CD14-positive monocyte (primary cell): ENCODE data around the gene DCAF8L2. TPM values are rescaled to one million over a fixed set of nuclear protein-coding genes. Genes with fewer than 3 reads are reported as not detected.

Experiments
- DNase-seq, 3 donors: peaks; one replicate each; pipeline ENCODE4 v3.0.0-alpha.2; 2011 to 2022
- H2AFZ ChIP-seq: 2 replicates; pipeline ENCODE4 v1.6.0; 2012; ENCODE audit warnings: mild to moderate bottlenecking, low read depth, low read length, inconsistent platforms; ENCODE audit not compliant: insufficient read depth, poor library complexity, severe bottlenecking
- H3K27ac ChIP-seq, 2 donors: 1 replicate in 1 of 2; 2 replicates in 1 of 2; pipeline ENCODE4 v1.5.1; 2012 to 2013; ENCODE audit warnings: low read length in 2 of 2, control low read depth in 1 of 2, inconsistent platforms in 1 of 2, low read depth in 1 of 2, mild to moderate bottlenecking in 1 of 2
- H3K27me3 ChIP-seq, 2 donors: one replicate each; pipeline versions ENCODE4 v1.6.0 to v1.6.1; 2011 to 2013; ENCODE audit warnings: low read length in 2 of 2; ENCODE audit not compliant: control insufficient read depth in 2 of 2, insufficient read depth in 2 of 2
- H3K36me3 ChIP-seq, 2 donors: replicated peaks in 1 of 2; 1 replicate in 1 of 2; 2 replicates in 1 of 2; pipeline versions ENCODE4 v1.5.1 to v1.6.1; 2012 to 2013; ENCODE audit warnings: low read length in 2 of 2, control low read depth in 1 of 2, inconsistent platforms in 1 of 2, mild to moderate bottlenecking in 1 of 2; ENCODE audit not compliant: insufficient read depth in 2 of 2, control insufficient read depth in 1 of 2
- H3K4me1 ChIP-seq, 2 donors: 1 replicate in 1 of 2; 2 replicates in 1 of 2; pipeline versions ENCODE4 v1.5.1 to v1.6.1; 2012 to 2013; ENCODE audit warnings: low read length in 2 of 2, control low read depth in 1 of 2, inconsistent platforms in 1 of 2, mild to moderate bottlenecking in 1 of 2, moderate library complexity in 1 of 2; ENCODE audit not compliant: insufficient read depth in 2 of 2, control insufficient read depth in 1 of 2
- H3K4me2 ChIP-seq: replicated peaks from 2 replicates; pipeline ENCODE3; 2012; ENCODE audit warnings: low read length, moderate library complexity, mild to moderate bottlenecking; ENCODE audit not compliant: poor library complexity, severe bottlenecking; ENCODE audit errors: extremely low read depth
- H3K4me3 ChIP-seq, 3 experiments: fragments of 200-600 bp in 1 of 3; sonication (generic) in 1 of 3; replicated peaks in 1 of 3; 1 replicate in 2 of 3; 2 replicates in 1 of 3; pipeline ENCODE4 v1.5.1; 2011 to 2013; ENCODE audit warnings: low read length in 3 of 3, mild to moderate bottlenecking in 3 of 3, control low read depth in 2 of 3, low read depth in 2 of 3, inconsistent platforms in 1 of 3, moderate library complexity in 1 of 3
- H3K79me2 ChIP-seq: 2 replicates; pipeline ENCODE4 v1.6.0; 2012; ENCODE audit warnings: mild to moderate bottlenecking, control low read depth, inconsistent platforms, low read length, moderate library complexity; ENCODE audit not compliant: insufficient read depth
- H3K9ac ChIP-seq: 2 replicates; pipeline ENCODE4 v1.6.0; 2017; ENCODE audit warnings: low read length, mild to moderate bottlenecking; ENCODE audit not compliant: insufficient read depth, poor library complexity, severe bottlenecking
- H3K9me3 ChIP-seq, 2 donors: replicated peaks in 1 of 2; 1 replicate in 1 of 2; 2 replicates in 1 of 2; pipeline versions ENCODE4 v1.5.1 to v1.6.1; 2012 to 2013; ENCODE audit warnings: low read length in 2 of 2, control low read depth in 1 of 2; ENCODE audit not compliant: control insufficient read depth in 1 of 2, insufficient read depth in 1 of 2
- H4K20me1 ChIP-seq: 2 replicates; pipeline ENCODE4 v1.6.0; 2012; ENCODE audit warnings: mild to moderate bottlenecking, low read length, control low read depth, moderate library complexity; ENCODE audit not compliant: insufficient read depth
- H3K27ac Mint-ChIP-seq, 7 donors: one replicate each; pipeline ENCODE4 v1.8.0; 2020; ENCODE audit warnings: mild to moderate bottlenecking in 7 of 7, mixed read lengths in 7 of 7, moderate library complexity in 6 of 7, inconsistent platforms in 2 of 7
- H3K27me3 Mint-ChIP-seq, 3 donors: one replicate each; pipeline ENCODE4 v1.8.0; 2021 to 2022; ENCODE audit warnings: low read depth in 3 of 3, mild to moderate bottlenecking in 3 of 3, mixed read lengths in 3 of 3, moderate library complexity in 3 of 3, inconsistent platforms in 1 of 3
- H3K36me3 Mint-ChIP-seq, 2 donors: one replicate each; pipeline ENCODE4 v1.8.0; 2020; ENCODE audit warnings: mixed read lengths in 2 of 2, inconsistent platforms in 1 of 2, mild to moderate bottlenecking in 1 of 2
- H3K4me1 Mint-ChIP-seq: one replicate; pipeline ENCODE4 v1.8.0; 2020; ENCODE audit warnings: mild to moderate bottlenecking, mixed read lengths
- H3K4me3 Mint-ChIP-seq, 2 donors: one replicate each; pipeline ENCODE4 v1.8.0; 2020; ENCODE audit warnings: mild to moderate bottlenecking in 2 of 2, mixed read lengths in 2 of 2, moderate library complexity in 1 of 2
- H3K9me3 Mint-ChIP-seq, 7 donors: one replicate each; pipeline ENCODE4 v1.8.0; 2020 to 2022; ENCODE audit warnings: mixed read lengths in 7 of 7, mild to moderate bottlenecking in 6 of 7, moderate library complexity in 6 of 7, inconsistent platforms in 2 of 7
- CTCF ChIP-seq: fragments of 200-600 bp; IDR thresholded peaks from one replicate; pipeline ENCODE4 v1.8.0; 2022; ENCODE audit warnings: antibody characterized with exemption, mild to moderate bottlenecking
- WGBS: methylation state at CpG from one replicate; pipeline ENCODE4 v1.1.5; 2013; ENCODE audit warnings: missing lambda C conversion rate; ENCODE audit not compliant: insufficient coverage; 5-methylcytosine and 5-hydroxymethylcytosine counted together
- intact Hi-C, 2 donors: fragments of 100-400 bp; cut with micrococcal nuclease; formaldehyde crosslinking; loops; one replicate each; pipeline versions ENCODE4 v1.15.0 to v1.15.1; 2023
- polyA plus RNA-seq, 3 donors: library from polyadenylated mRNA; depleted of rRNA in 1 of 3; unstranded in 2 of 3; stranded (reverse) in 1 of 3; fragments of 300-500 nt in 2 of 3; fragments of >200 nt in 1 of 3; fragmentation: Illumina TruSeq in 2 of 3; gene quantifications; 1 replicate in 2 of 3; 2 replicates in 1 of 3; pipeline ENCODE4 v1.2.3, GENCODE V29; 2012 to 2021

The DCAF8L2 gene
- polyA plus RNA-seq, 3 donors, result not detected

- Mint-ChIP-seq H3K27me3 (no peaks in the 10 kb centered on the region), H3K36me3 (no peaks in the 10 kb centered on the region), H3K4me3 (no peak overlapping the region), H3K27ac (peak overlapping the region in 1 of 7 donors; percentile 37), H3K9me3 (peaks cover 0 to 2% (median 0%) of the 10 kb centered on the region in 7 donors), H3K4me1 (no peaks in the 10 kb centered on the region)
- no peak for DNase-seq
- no peaks in the 10 kb centered on the region for H3K4me1 ChIP-seq
- no peaks in the 10 kb centered on the region for H3K9me3 ChIP-seq
- H4K20me1 ChIP-seq, result no peaks in the 10 kb centered on the region
- H2AFZ ChIP-seq, result no peak overlapping the region
- no peak overlapping the region for H3K4me3 ChIP-seq
- WGBS, result no CpG with 5 or more reads among the region's 3 CpGs
- no peaks in the 10 kb centered on the region for H3K79me2 ChIP-seq
- intact Hi-C loops, result no loop called here
- H3K27me3 ChIP-seq, result no peaks in the 10 kb centered on the region
- no peak overlapping the region for H3K4me2 ChIP-seq
- H3K36me3 ChIP-seq, result no peaks in the 10 kb centered on the region
- H3K9ac ChIP-seq, result no peak overlapping the region
- TF ChIP-seq CTCF, result no peak
- no peak overlapping the region for H3K27ac ChIP-seq
Measured at GRCh38 chrX:27626066-27626465, 35.9 kb downstream of the DCAF8L2 start.

- Histone ChIP-seq H3K4me3 (no peak overlapping the region), H3K9me3 (no peaks in the 10 kb centered on the region), H3K36me3 (no peaks in the 10 kb centered on the region), H3K9ac (no peak overlapping the region), H3K79me2 (no peaks in the 10 kb centered on the region), H3K4me1 (no peaks in the 10 kb centered on the region), H3K27ac (no peak overlapping the region), H4K20me1 (no peaks in the 10 kb centered on the region), H3K27me3 (no peaks in the 10 kb centered on the region), H2AFZ (no peak overlapping the region), H3K4me2 (no peak overlapping the region)
- intact Hi-C loops, result no loop called here
- no peak overlapping the region for H3K4me3 Mint-ChIP-seq
- WGBS, result no CpG with 5 or more reads among the region's 3 CpGs
- no peaks in the 10 kb centered on the region for H3K27me3 Mint-ChIP-seq
- H3K4me1 Mint-ChIP-seq, result no peaks in the 10 kb centered on the region
- H3K36me3 Mint-ChIP-seq, result no peaks in the 10 kb centered on the region
- no peak overlapping the region for H3K27ac Mint-ChIP-seq
- DNase-seq, result no peak
- no peak for TF ChIP-seq CTCF
- peaks cover 0 to 6% (median 0%) of the 10 kb centered on the region in 7 donors for H3K9me3 Mint-ChIP-seq
Measured at GRCh38 chrX:27633328-27633727, 43.2 kb downstream of the DCAF8L2 start.
